ENCODE data around the gene BMP6.

Gene BMP6

GRCh38 chr6:7841781-7842468 lies 116.0 kb downstream of the BMP6 start:
- peaks cover 3% of the 10 kb centered on the region for H3K9me3 Mint-ChIP-seq
- H3K27ac Mint-ChIP-seq = no peak overlapping the region
- no peaks in the 10 kb centered on the region for H3K4me1 Mint-ChIP-seq
- H3K4me3 Mint-ChIP-seq = no peak overlapping the region
- H3K36me3 Mint-ChIP-seq = no peaks in the 10 kb centered on the region
- ATAC-seq = no peak
- H3K27me3 Mint-ChIP-seq = no peaks in the 10 kb centered on the region

- Mint-ChIP-seq H3K36me3 (peaks cover 6% of the 10 kb centered on the region), H3K9me3 (peaks cover 13% of the 10 kb centered on the region), H3K27ac (no peak overlapping the region), H3K27me3 (no peaks in the 10 kb centered on the region), H3K4me1 (no peaks in the 10 kb centered on the region), H3K4me3 (no peak overlapping the region)
- ATAC-seq = no peak
These were observed 121.3 kb downstream of the BMP6 start for GRCh38 chr6:7846966-7847818.

- ATAC-seq = peak; percentile 34
- Mint-ChIP-seq H3K27ac (no peak overlapping the region), H3K36me3 (peaks cover 6% of the 10 kb centered on the region), H3K9me3 (peaks cover 13% of the 10 kb centered on the region), H3K4me3 (no peak overlapping the region), H3K4me1 (no peaks in the 10 kb centered on the region), H3K27me3 (no peaks in the 10 kb centered on the region)
These were observed 122.3 kb downstream of the BMP6 start for GRCh38 chr6:7848229-7848628.

GRCh38 chr6:7851780-7852179 lies 125.9 kb downstream of the BMP6 start:
- Mint-ChIP-seq H3K4me1 (no peaks in the 10 kb centered on the region), H3K27me3 (no peaks in the 10 kb centered on the region), H3K27ac (no peak overlapping the region), H3K9me3 (peaks cover 13% of the 10 kb centered on the region), H3K4me3 (no peak overlapping the region), H3K36me3 (peaks cover 6% of the 10 kb centered on the region)
- no peak for ATAC-seq

GRCh38 chr6:7859591-7859990 lies 133.7 kb downstream of the BMP6 start:
- H3K27me3 Mint-ChIP-seq = no peaks in the 10 kb centered on the region
- ATAC-seq = no peak
- H3K27ac Mint-ChIP-seq = no peak overlapping the region
- H3K9me3 Mint-ChIP-seq = no peaks in the 10 kb centered on the region
- H3K4me1 Mint-ChIP-seq = no peaks in the 10 kb centered on the region
- no peak overlapping the region for H3K4me3 Mint-ChIP-seq
- no peaks in the 10 kb centered on the region for H3K36me3 Mint-ChIP-seq

GRCh38 chr6:7865781-7866180 lies 139.9 kb downstream of the BMP6 start:
- Mint-ChIP-seq H3K4me1 (no peaks in the 10 kb centered on the region), H3K9me3 (no peaks in the 10 kb centered on the region), H3K4me3 (no peak overlapping the region), H3K27ac (no peak overlapping the region), H3K36me3 (no peaks in the 10 kb centered on the region), H3K27me3 (peaks cover 8% of the 10 kb centered on the region)
- no peak for ATAC-seq

- peaks cover 8% of the 10 kb centered on the region for H3K27me3 Mint-ChIP-seq
- no peak for ATAC-seq
- H3K4me1 Mint-ChIP-seq = no peaks in the 10 kb centered on the region
- H3K9me3 Mint-ChIP-seq = no peaks in the 10 kb centered on the region
- H3K4me3 Mint-ChIP-seq = no peak overlapping the region
- no peaks in the 10 kb centered on the region for H3K36me3 Mint-ChIP-seq
- H3K27ac Mint-ChIP-seq = no peak overlapping the region
These were observed 140.6 kb downstream of the BMP6 start for GRCh38 chr6:7866526-7866925.

GRCh38 chr6:7868926-7869325 lies 143.0 kb downstream of the BMP6 start:
- Mint-ChIP-seq H3K4me1 (no peaks in the 10 kb centered on the region), H3K27ac (no peak overlapping the region), H3K9me3 (peaks cover 3% of the 10 kb centered on the region), H3K27me3 (peaks cover 8% of the 10 kb centered on the region), H3K36me3 (peaks cover 4% of the 10 kb centered on the region), H3K4me3 (no peak overlapping the region)
- no peak for ATAC-seq

GRCh38 chr6:7878401-7878964 lies 152.6 kb downstream of the BMP6 start:
- no peak overlapping the region for H3K4me3 Mint-ChIP-seq
- H3K4me1 Mint-ChIP-seq = no peaks in the 10 kb centered on the region
- peaks cover 44% of the 10 kb centered on the region for H3K36me3 Mint-ChIP-seq
- H3K9me3 Mint-ChIP-seq = peaks cover 7% of the 10 kb centered on the region
- ATAC-seq = no peak
- H3K27me3 Mint-ChIP-seq = no peaks in the 10 kb centered on the region
- no peak overlapping the region for H3K27ac Mint-ChIP-seq

GRCh38 chr6:7879043-7879442 lies 153.1 kb downstream of the BMP6 start:
- Mint-ChIP-seq H3K27me3 (no peaks in the 10 kb centered on the region), H3K27ac (no peak overlapping the region), H3K36me3 (peaks cover 45% of the 10 kb centered on the region), H3K4me3 (no peak overlapping the region), H3K4me1 (no peaks in the 10 kb centered on the region), H3K9me3 (peaks cover 3% of the 10 kb centered on the region)
- no peak for ATAC-seq

- no peak for ATAC-seq
- peaks cover 1% of the 10 kb centered on the region for H3K4me1 Mint-ChIP-seq
- no peak overlapping the region for H3K27ac Mint-ChIP-seq
- H3K27me3 Mint-ChIP-seq = no peaks in the 10 kb centered on the region
- H3K36me3 Mint-ChIP-seq = peaks cover 49% of the 10 kb centered on the region
- no peak overlapping the region for H3K4me3 Mint-ChIP-seq
- H3K9me3 Mint-ChIP-seq = peaks cover 3% of the 10 kb centered on the region
These were observed 153.7 kb downstream of the BMP6 start for GRCh38 chr6:7879579-7879978.

- peaks cover 55% of the 10 kb centered on the region for H3K36me3 Mint-ChIP-seq
- H3K4me3 Mint-ChIP-seq = no peak overlapping the region
- peaks cover 3% of the 10 kb centered on the region for H3K9me3 Mint-ChIP-seq
- no peak overlapping the region for H3K27ac Mint-ChIP-seq
- peaks cover 5% of the 10 kb centered on the region for H3K4me1 Mint-ChIP-seq
- H3K27me3 Mint-ChIP-seq = no peaks in the 10 kb centered on the region
- no peak for ATAC-seq
These were observed 154.2 kb downstream of the BMP6 start for GRCh38 chr6:7879980-7880717.

- Mint-ChIP-seq H3K27me3 (no peaks in the 10 kb centered on the region), H3K27ac (no peak overlapping the region), H3K4me1 (peaks cover 5% of the 10 kb centered on the region), H3K4me3 (no peak overlapping the region), H3K36me3 (peaks cover 60% of the 10 kb centered on the region), H3K9me3 (peaks cover 3% of the 10 kb centered on the region)
- no peak for ATAC-seq
These were observed 154.8 kb downstream of the BMP6 start for GRCh38 chr6:7880718-7881107.

- peaks cover 73% of the 10 kb centered on the region for H3K36me3 Mint-ChIP-seq
- peaks cover 5% of the 10 kb centered on the region for H3K4me1 Mint-ChIP-seq
These were observed 156.0 kb downstream of the BMP6 start for GRCh38 chr6:7881765-7882500.

More at GRCh38 chr6:7881765-7882500, 156.0 kb downstream of the BMP6 start:
- H3K27me3 Mint-ChIP-seq = no peaks in the 10 kb centered on the region
- no peak overlapping the region for H3K4me3 Mint-ChIP-seq
- H3K9me3 Mint-ChIP-seq = no peaks in the 10 kb centered on the region
- no peak for ATAC-seq
- H3K27ac Mint-ChIP-seq = no peak overlapping the region
